HepG2 (cell line): ENCODE results near the gene ZNF514. TPM values are rescaled to one million over a fixed set of nuclear protein-coding genes. Genes with fewer than 3 reads are reported as not detected.

Experiments
- ATAC-seq: fragments of 200-7000 bp; cut with Tn5 transposase; 3 replicates; pipeline ENCODE4 v1.9.1; 2020; ENCODE audit warnings: mild to moderate bottlenecking, moderate library complexity
- BruUV-seq: library from RNA; stranded (reverse); fragments of 400-500 nt; replicated peaks from 2 replicates; lab custom pipeline; 2021; lab: Mats Ljungman, UMichigan
- CTCF ChIA-PET: fragments of 300-600 bp; formaldehyde crosslinking; extraction: SDS; loops from one replicate; lab custom pipeline; 2021; ENCODE audit warnings: low total read pairs, inconsistent platforms, low intra/inter-chr PET ratio; lab: Yijun Ruan, JAX
- POLR2A ChIA-PET: fragments of 350-600 bp; sonication (Branson Sonifier 250); formaldehyde crosslinking; loops from one replicate; lab custom pipeline; 2020; ENCODE audit warnings: antibody characterized with exemption, inconsistent platforms; lab: Yijun Ruan, JAX
- DNase-seq: peaks from one replicate; pipeline ENCODE4 v3.0.0-alpha.2; 2015; ENCODE audit warnings: low spot score
- FAIRE-seq: peaks from 3 replicates; lab custom pipeline; 2011; peaks lifted over from hg19 to GRCh38; lab: Jason Lieb, UNC
- H2AFZ ChIP-seq: one replicate; pipeline ENCODE4 v1.6.1; 2011; ENCODE audit warnings: low read length, inconsistent platforms
- H3K27ac ChIP-seq: fragments of 300-600 bp; 3 replicates; pipeline ENCODE4 v1.8.0; 2011; ENCODE audit warnings: mixed run types, mild to moderate bottlenecking, mixed read lengths, low read length, inconsistent platforms; ENCODE audit not compliant: insufficient read depth; ENCODE audit errors: extremely low read length
- H3K27me3 ChIP-seq, 2 experiments: fragments of 200-600 bp in 1 of 2; 2 replicates in 1 of 2; 3 replicates in 1 of 2; pipeline versions ENCODE4 v1.6.0 to v1.8.0; 2011; ENCODE audit warnings: low read length in 2 of 2, mild to moderate bottlenecking in 2 of 2, moderate library complexity in 2 of 2, inconsistent platforms in 1 of 2; ENCODE audit not compliant: insufficient read depth in 2 of 2, control insufficient read depth in 1 of 2
- H3K36me3 ChIP-seq, 2 experiments: fragments of 200-600 bp in 1 of 2; replicated peaks in 1 of 2; 2 replicates in 1 of 2; 3 replicates in 1 of 2; pipeline versions ENCODE4 v1.5.1 to v1.8.0; 2011; ENCODE audit warnings: low read length in 2 of 2, inconsistent platforms in 1 of 2; ENCODE audit not compliant: insufficient read depth in 2 of 2, control insufficient read depth in 1 of 2
- H3K4me1 ChIP-seq: 2 replicates; pipeline ENCODE4 v1.5.1; 2012; ENCODE audit warnings: low read length, inconsistent platforms; ENCODE audit not compliant: insufficient read depth
- H3K4me2 ChIP-seq: 2 replicates; pipeline ENCODE4 v1.6.0; 2011; ENCODE audit warnings: low read depth, low read length, inconsistent platforms
- H3K4me3 ChIP-seq, 3 experiments: fragments of 200-600 bp in 1 of 3; sonication (generic), shearing (Covaris generic) in 1 of 3; replicated peaks in 1 of 3; 2 replicates each; pipeline ENCODE4 v1.5.1; 2011 to 2016; ENCODE audit warnings: low read length in 3 of 3, inconsistent platforms in 2 of 3, low read depth in 2 of 3, mild to moderate bottlenecking in 2 of 3, control low read depth in 1 of 3, mixed read lengths in 1 of 3; ENCODE audit not compliant: insufficient read depth in 1 of 3
- H3K79me2 ChIP-seq: one replicate; pipeline ENCODE4 v1.6.1; 2011; ENCODE audit warnings: low read length, inconsistent platforms; ENCODE audit not compliant: insufficient read depth
- H3K9ac ChIP-seq: 2 replicates; pipeline ENCODE4 v1.6.0; 2011; ENCODE audit warnings: mild to moderate bottlenecking, low read depth, low read length, inconsistent platforms; ENCODE audit not compliant: insufficient read depth
- H3K9me3 ChIP-seq: 2 replicates; pipeline ENCODE4 v1.5.1; 2012; ENCODE audit warnings: mild to moderate bottlenecking, low read length
- H4K20me1 ChIP-seq: 2 replicates; pipeline ENCODE4 v1.6.0; 2011; ENCODE audit warnings: inconsistent platforms, mild to moderate bottlenecking, low read length, moderate library complexity; ENCODE audit not compliant: insufficient read depth
- ATF2 ChIP-seq: sonication (generic); formaldehyde crosslinking; IDR thresholded peaks from 2 replicates; pipeline ENCODE4 v1.4.0; 2020; ENCODE audit warnings: missing genetic modification reagents
- CCAR2 ChIP-seq: fragments of 200-400 bp; formaldehyde crosslinking; optimal IDR thresholded peaks from 2 replicates; pipeline ENCODE3; 2018; ENCODE audit warnings: low read depth, mild to moderate bottlenecking, low read length, moderate library complexity
- CENPX ChIP-seq: sonication (generic); formaldehyde crosslinking; IDR thresholded peaks from 2 replicates; pipeline ENCODE4 v1.9.0; 2021; ENCODE audit warnings: mild to moderate bottlenecking, missing genetic modification reagents, moderate library complexity
- FOXK2 ChIP-seq: fragments of 450-650 bp; IDR thresholded peaks from 2 replicates; pipeline ENCODE4 v1.6.1; 2016
- KLF12 ChIP-seq: sonication (generic); formaldehyde crosslinking; IDR thresholded peaks from 2 replicates; pipeline ENCODE4 v1.4.0; 2020; ENCODE audit warnings: missing genetic modification reagents, borderline replicate concordance
- MYPOP ChIP-seq: sonication (generic); formaldehyde crosslinking; IDR thresholded peaks from 2 replicates; pipeline ENCODE4 v1.8.1; 2023; ENCODE audit warnings: mild to moderate bottlenecking, moderate library complexity, missing genetic modification reagents
- NFIC ChIP-seq: IDR thresholded peaks from 2 replicates; pipeline ENCODE4 v1.6.1; 2012; ENCODE audit warnings: mild to moderate bottlenecking, low read length, inconsistent platforms
- SOX13 ChIP-seq, 3 experiments: fragments of 450-650 bp in 1 of 3; sonication (generic) in 1 of 3; formaldehyde crosslinking in 1 of 3; IDR thresholded peaks in 2 of 3; conservative IDR thresholded peaks in 1 of 3; 2 replicates each; pipeline versions ENCODE4 v1.5.0 to v1.6.1; 2016 to 2020; ENCODE audit warnings: antibody characterized with exemption in 1 of 3, mild to moderate bottlenecking in 1 of 3, missing compliant biosample characterization in 1 of 3, missing genetic modification reagents in 1 of 3, moderate library complexity in 1 of 3
- TRIM24 ChIP-seq: sonication (generic); formaldehyde crosslinking; IDR thresholded peaks from 2 replicates; pipeline ENCODE4 v1.8.0; 2022; ENCODE audit warnings: mild to moderate bottlenecking, missing genetic modification reagents
- TSC22D2 ChIP-seq: sonication (generic); formaldehyde crosslinking; IDR thresholded peaks from 2 replicates; pipeline ENCODE4 v1.5.1; 2020; ENCODE audit warnings: missing genetic modification reagents, mild to moderate bottlenecking, borderline replicate concordance
- U2AF2 ChIP-seq: fragments of 200-400 bp; formaldehyde crosslinking; IDR thresholded peaks from 2 replicates; pipeline ENCODE4 v1.6.1; 2017; ENCODE audit warnings: low read depth, mild to moderate bottlenecking, low read length
- ZNF407 ChIP-seq: sonication (generic); formaldehyde crosslinking; IDR thresholded peaks from one replicate; pipeline ENCODE4 v1.5.1; 2020; ENCODE audit warnings: mild to moderate bottlenecking, missing genetic modification reagents; ENCODE audit errors: not compliant biosample characterization
- WGBS: methylation state at CpG from one replicate; pipeline ENCODE4 v1.1.6; 2017; ENCODE audit warnings: low lambda C conversion rate; 5-methylcytosine and 5-hydroxymethylcytosine counted together
- in situ Hi-C: cut with HindIII; loops from 2 replicates; pipeline ENCODE4 v1.10.0; 2017; ENCODE audit warnings: low pct_unique_long_range_greater_than_20kb; ENCODE audit not compliant: extremely low pct_ligation_motif_present
- intact Hi-C: fragments of 100-400 bp; cut with micrococcal nuclease; formaldehyde crosslinking; loops from one replicate; pipeline ENCODE4 v1.10.0; 2022; ENCODE audit not compliant: unreplicated experiment
- polyA plus RNA-seq, 8 experiments: library from polyadenylated mRNA; depleted of rRNA in 3 of 8; stranded (reverse) in 7 of 8; unstranded in 1 of 8; fragments of >200 nt; fragmentation: Illumina TruSeq in 4 of 8; extraction: Trizol in 4 of 8; gene quantifications; 2 replicates each; pipeline versions ENCODE4 v1.2.1 to v1.2.3, GENCODE V29; 2011 to 2016; ENCODE audit warnings: low read depth in 4 of 8, missing spikeins in 1 of 8, mixed read lengths in 1 of 8; ENCODE audit not compliant: insufficient read depth in 1 of 8
- total RNA-seq, 5 experiments: library from RNA; depleted of rRNA; stranded (reverse); fragments of >200 nt; fragmentation: Illumina TruSeq; extraction: Trizol; gene quantifications; 2 replicates each; pipeline ENCODE4 v1.2.3, GENCODE V29; 2016; ENCODE audit warnings: low read depth in 1 of 5

The ZNF514 gene
- total and polyA plus RNA-seq, 2 of the 13 experiments (the other 11 are each of a cell fraction or from before 2014, with no cell fraction given) = 15.2 to 18.7 TPM

GRCh38 chr2:95165371-95166064 is 5.9 kb upstream of the ZNF514 start, which contains the start of gene ZNF2:
ZNF2 (plus strand) TSS chr2:95165809; CDS start chr2:95176227, 10,418 bp downstream.
- FAIRE-seq = peak; percentile 94
- 2% methylated on average over 12 of the region's 56 CpGs for WGBS
- TF ChIP-seq U2AF2 (peak; percentile 42; the same call in 1 of the 2 replicates), TSC22D2 (CRISPR knock-in tag) (peak; percentile 89), CCAR2 (no peak), MYPOP (CRISPR knock-in tag) (peak; percentile 84; the same call in 1 of the 2 replicates), SOX13 (IDR thresholded peaks at IDR 0.05) (no peak; the same call in 1 of the 2 replicates), SOX13 (CRISPR knock-in tag; conservative IDR thresholded peaks at IDR 0.05 in 1 of 2, IDR thresholded peaks at IDR 0.05 in 1 of 2) (peak in 1 of 2 experiments; percentile 42; a peak in 1 of 4 replicates), NFIC (no peak), ZNF407 (CRISPR knock-in tag) (peak; percentile 35), CENPX (CRISPR knock-in tag) (no peak), FOXK2 (0 out of 2 replicates have a peak, but pooled peaks have one; percentile 4), ATF2 (CRISPR knock-in tag) (peak; percentile 86), KLF12 (CRISPR knock-in tag) (no peak), TRIM24 (CRISPR knock-in tag) (no peak)

More at GRCh38 chr2:95165371-95166064, 5.9 kb upstream of the ZNF514 start, which contains the start of gene ZNF2:
- peak within 1 kb of the TSS; percentile 95 for H3K9ac ChIP-seq
- in situ Hi-C loops = no loop called here
- ChIA-PET POLR2A (interaction anchor here (0.7 to 3.6 kb wide), 11 partner anchors 9 to 237 kb away, joined by 3 to 48 read pairs (median 4); partner anchors contain the start of genes FAHD2A, MRPS5 and ZNF892), CTCF (no interaction called here)
- no peaks in the 10 kb centered on the region for H4K20me1 ChIP-seq
- H3K79me2 ChIP-seq = peaks cover 22% of the 10 kb centered on the region
- no peaks in the 10 kb centered on the region; a peak in 1 of 5 replicates for H3K27me3 ChIP-seq
- peak within 1 kb of the TSS; percentile 94 for H3K27ac ChIP-seq
- intact Hi-C loops = loop anchor here (1.0 to 2.0 kb wide), 2 partner anchors 45 to 237 kb away; partner anchors contain the start of genes FAHD2A and MRPS5
- H3K9me3 ChIP-seq = no peaks in the 10 kb centered on the region
- H3K4me1 ChIP-seq = peaks cover 23% of the 10 kb centered on the region
- H3K4me3 ChIP-seq = peak within 1 kb of the TSS; percentile 82 to 98 (median 91)
- BruUV-seq = no TSS peak
- no peaks in the 10 kb centered on the region for H3K36me3 ChIP-seq
- DNase-seq (peak; percentile 98), ATAC-seq (peak; percentile 96)
- H2AFZ ChIP-seq = peak within 1 kb of the TSS; percentile 99
- peak within 1 kb of the TSS; percentile 92 for H3K4me2 ChIP-seq
